ENCODE results near the gene CD70. TPM values are rescaled to one million over a fixed set of nuclear protein-coding genes. Genes with fewer than 3 reads are reported as not detected.
"Not testable (repeated sequence)": the region's sequence is repeated elsewhere in the genome, so short reads cannot be mapped to it uniquely, and the experiment has no call there.

CD70 gene
- total and polyA plus RNA-seq, 2 donors = not detected

GRCh38 chr19:6606276-6607070 is 15.5 kb upstream of the CD70 start:
- not testable (repeated sequence) for H3K27ac ChIP-seq (ENCODE audit: low read depth); H3K36me3 ChIP-seq (ENCODE audit: insufficient read depth); H3K4me1 ChIP-seq (ENCODE audit: insufficient read depth); H3K4me3 ChIP-seq (ENCODE audit: low read depth, low read length); DNase-seq (ENCODE audit: extremely low spot score)
- WGBS = 83% methylated on average over 11 of the region's 11 CpGs

GRCh38 chr19:6604906-6605305 is 14.0 kb upstream of the CD70 start:
- no peaks in the 10 kb centered on the region for H3K4me1 ChIP-seq (ENCODE audit: insufficient read depth)
- H3K36me3 ChIP-seq (ENCODE audit: insufficient read depth) = no peaks in the 10 kb centered on the region
- H3K27ac ChIP-seq (ENCODE audit: low read depth) = no peak overlapping the region
- DNase-seq (ENCODE audit: extremely low spot score) = no peak
- no peak overlapping the region for H3K4me3 ChIP-seq (ENCODE audit: low read depth, low read length)
- WGBS = 70% methylated on average over 11 of the region's 11 CpGs

GRCh38 chr19:6602729-6603114 is 11.8 kb upstream of the CD70 start:
- Histone ChIP-seq H3K4me3 (ENCODE audit: low read depth, low read length) (no peak overlapping the region), H3K36me3 (ENCODE audit: insufficient read depth) (no peaks in the 10 kb centered on the region), H3K4me1 (ENCODE audit: insufficient read depth) (no peaks in the 10 kb centered on the region), H3K27ac (ENCODE audit: low read depth) (no peak overlapping the region)
- WGBS = 66% methylated on average over 5 of the region's 5 CpGs
- no peak for DNase-seq (ENCODE audit: extremely low spot score)

- not testable (repeated sequence) for H3K4me3 ChIP-seq (ENCODE audit: low read depth, low read length); H3K27ac ChIP-seq (ENCODE audit: low read depth); DNase-seq (ENCODE audit: extremely low spot score); H3K4me1 ChIP-seq (ENCODE audit: insufficient read depth); H3K36me3 ChIP-seq (ENCODE audit: insufficient read depth)
- WGBS = 73% methylated on average over 15 of the region's 15 CpGs
Measured at GRCh38 chr19:6601537-6602052, 10.6 kb upstream of the CD70 start.

- H3K36me3 ChIP-seq (ENCODE audit: insufficient read depth); H3K27ac ChIP-seq (ENCODE audit: low read depth); H3K4me1 ChIP-seq (ENCODE audit: insufficient read depth); DNase-seq (ENCODE audit: extremely low spot score); H3K4me3 ChIP-seq (ENCODE audit: low read depth, low read length): not testable (repeated sequence)
- WGBS = 75% methylated on average over 10 of the region's 10 CpGs
Measured at GRCh38 chr19:6600951-6601536, 10.1 kb upstream of the CD70 start.

GRCh38 chr19:6599866-6600454 is 9.0 kb upstream of the CD70 start:
- Histone ChIP-seq H3K4me1 (ENCODE audit: insufficient read depth) (no peaks in the 10 kb centered on the region), H3K27ac (ENCODE audit: low read depth) (no peak overlapping the region), H3K4me3 (ENCODE audit: low read depth, low read length) (no peak overlapping the region), H3K36me3 (ENCODE audit: insufficient read depth) (no peaks in the 10 kb centered on the region)
- WGBS = 79% methylated on average over 8 of the region's 8 CpGs
- DNase-seq (ENCODE audit: extremely low spot score) = no peak

GRCh38 chr19:6598254-6598892 is 7.4 kb upstream of the CD70 start:
- not testable (repeated sequence) for H3K4me1 ChIP-seq (ENCODE audit: insufficient read depth); H3K36me3 ChIP-seq (ENCODE audit: insufficient read depth); H3K4me3 ChIP-seq (ENCODE audit: low read depth, low read length); H3K27ac ChIP-seq (ENCODE audit: low read depth); DNase-seq (ENCODE audit: extremely low spot score)
- WGBS = 54% methylated on average over 6 of the region's 6 CpGs

GRCh38 chr19:6597471-6598253 is 6.7 kb upstream of the CD70 start:
- H3K4me1 ChIP-seq (ENCODE audit: insufficient read depth); H3K27ac ChIP-seq (ENCODE audit: low read depth); H3K4me3 ChIP-seq (ENCODE audit: low read depth, low read length); H3K36me3 ChIP-seq (ENCODE audit: insufficient read depth); DNase-seq (ENCODE audit: extremely low spot score): not testable (repeated sequence)
- WGBS = 92% methylated on average over 34 of the region's 34 CpGs

GRCh38 chr19:6596621-6597020 is 5.7 kb upstream of the CD70 start:
- Histone ChIP-seq H3K4me1 (ENCODE audit: insufficient read depth) (no peaks in the 10 kb centered on the region), H3K4me3 (ENCODE audit: low read depth, low read length) (no peak overlapping the region), H3K27ac (ENCODE audit: low read depth) (no peak overlapping the region), H3K36me3 (ENCODE audit: insufficient read depth) (no peaks in the 10 kb centered on the region)
- no peak for DNase-seq (ENCODE audit: extremely low spot score)
- 88% methylated on average over 7 of the region's 7 CpGs for WGBS

GRCh38 chr19:6593651-6594416 is 2.9 kb upstream of the CD70 start:
- DNase-seq (ENCODE audit: extremely low spot score) = no peak
- WGBS = 65% methylated on average over 11 of the region's 11 CpGs
- no peak overlapping the region for H3K4me3 ChIP-seq (ENCODE audit: low read depth, low read length)
- H3K27ac ChIP-seq (ENCODE audit: low read depth) = no peak overlapping the region
- no peaks in the 10 kb centered on the region for H3K4me1 ChIP-seq (ENCODE audit: insufficient read depth)
- H3K36me3 ChIP-seq (ENCODE audit: insufficient read depth) = no peaks in the 10 kb centered on the region

GRCh38 chr19:6590258-6590826 is 608 bp downstream of the CD70 start:
- Histone ChIP-seq H3K4me1 (ENCODE audit: insufficient read depth) (no peaks in the 10 kb centered on the region), H3K27ac (ENCODE audit: low read depth) (no peak overlapping the region), H3K4me3 (ENCODE audit: low read depth, low read length) (no peak overlapping the region), H3K36me3 (ENCODE audit: insufficient read depth) (no peaks in the 10 kb centered on the region)
- no peak for DNase-seq (ENCODE audit: extremely low spot score)
- WGBS = 1% methylated on average over 31 of the region's 31 CpGs

GRCh38 chr19:6589711-6590257 is 1.2 kb downstream of the CD70 start:
- H3K36me3 ChIP-seq (ENCODE audit: insufficient read depth) = no peaks in the 10 kb centered on the region
- no peak overlapping the region for H3K27ac ChIP-seq (ENCODE audit: low read depth)
- H3K4me3 ChIP-seq (ENCODE audit: low read depth, low read length) = no peak overlapping the region
- no peak for DNase-seq (ENCODE audit: extremely low spot score)
- WGBS = 2% methylated on average over 16 of the region's 16 CpGs
- no peaks in the 10 kb centered on the region for H3K4me1 ChIP-seq (ENCODE audit: insufficient read depth)
